Tibial nerve (tissue), 4 donors: Measurements from ENCODE around the gene IGF2.

Experiments used
- EP300 ChIP-seq, 2 donors: sonication (generic); formaldehyde crosslinking; IDR thresholded peaks; one replicate each; pipeline ENCODE4 v1.6.1; 2017; ENCODE audit warnings: antibody characterized with exemption in 2 of 2, mild to moderate bottlenecking in 1 of 2
- POLR2A ChIP-seq, 2 donors: fragments of 450-650 bp; IDR thresholded peaks; one replicate each; pipeline ENCODE4 v1.6.1; 2017; ENCODE audit warnings: antibody characterized with exemption in 2 of 2, mild to moderate bottlenecking in 2 of 2, moderate library complexity in 2 of 2
- TF ChIP-seq, protein P1 (sequence below), 5 experiments: fragments of 200-600 bp in 3 of 5; fragments of 450-650 bp in 2 of 5; sonication (generic) in 3 of 5; IDR thresholded peaks; one replicate each; pipeline ENCODE4 v1.5.1; 2016 to 2019; ENCODE audit warnings: antibody characterized with exemption in 5 of 5, mild to moderate bottlenecking in 3 of 5, moderate library complexity in 2 of 5

DNA sequence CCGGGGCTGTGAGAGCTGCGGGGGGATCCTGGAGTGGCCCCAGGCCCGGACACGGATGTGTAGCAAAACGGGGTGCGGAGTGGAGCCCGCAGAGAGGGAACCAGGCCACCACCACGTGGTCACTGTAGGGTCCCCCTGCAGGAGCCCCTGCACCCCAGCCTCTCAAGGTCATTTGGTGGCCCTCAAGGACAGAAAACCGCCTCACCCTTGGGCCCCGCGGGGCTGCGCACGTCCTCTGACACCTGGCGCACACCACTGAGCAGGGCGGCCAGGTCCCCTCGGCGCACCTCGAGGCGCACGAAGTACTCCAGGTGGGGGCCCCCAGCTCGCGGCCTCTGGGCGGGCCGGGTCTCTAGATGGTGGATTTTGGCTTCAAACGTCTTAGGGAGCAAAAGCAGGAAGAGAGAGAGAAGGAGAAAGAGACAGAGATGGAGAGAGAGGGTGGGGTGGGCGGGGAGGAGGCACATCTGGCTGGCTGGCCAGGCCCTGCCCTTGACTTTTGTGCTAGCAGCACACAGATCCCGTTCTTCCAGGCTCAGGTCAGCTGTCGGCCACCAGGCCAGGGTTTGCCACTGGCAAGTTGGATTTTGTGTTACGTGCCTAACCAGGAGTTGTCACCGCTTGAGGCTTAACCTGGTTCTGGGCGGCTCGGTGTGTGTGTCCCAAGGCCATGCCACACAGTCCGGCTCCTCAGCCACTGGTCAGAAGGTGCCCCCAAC is 29.3 kb upstream of the IGF2 start:
- TF ChIP-seq, protein P1, sequence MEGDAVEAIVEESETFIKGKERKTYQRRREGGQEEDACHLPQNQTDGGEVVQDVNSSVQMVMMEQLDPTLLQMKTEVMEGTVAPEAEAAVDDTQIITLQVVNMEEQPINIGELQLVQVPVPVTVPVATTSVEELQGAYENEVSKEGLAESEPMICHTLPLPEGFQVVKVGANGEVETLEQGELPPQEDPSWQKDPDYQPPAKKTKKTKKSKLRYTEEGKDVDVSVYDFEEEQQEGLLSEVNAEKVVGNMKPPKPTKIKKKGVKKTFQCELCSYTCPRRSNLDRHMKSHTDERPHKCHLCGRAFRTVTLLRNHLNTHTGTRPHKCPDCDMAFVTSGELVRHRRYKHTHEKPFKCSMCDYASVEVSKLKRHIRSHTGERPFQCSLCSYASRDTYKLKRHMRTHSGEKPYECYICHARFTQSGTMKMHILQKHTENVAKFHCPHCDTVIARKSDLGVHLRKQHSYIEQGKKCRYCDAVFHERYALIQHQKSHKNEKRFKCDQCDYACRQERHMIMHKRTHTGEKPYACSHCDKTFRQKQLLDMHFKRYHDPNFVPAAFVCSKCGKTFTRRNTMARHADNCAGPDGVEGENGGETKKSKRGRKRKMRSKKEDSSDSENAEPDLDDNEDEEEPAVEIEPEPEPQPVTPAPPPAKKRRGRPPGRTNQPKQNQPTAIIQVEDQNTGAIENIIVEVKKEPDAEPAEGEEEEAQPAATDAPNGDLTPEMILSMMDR (IDR thresholded peaks at IDR 0.05), result no peak
- TF ChIP-seq POLR2A (IDR thresholded peaks at IDR 0.05), result no peak
- no peak for TF ChIP-seq EP300 (IDR thresholded peaks at IDR 0.05)
